GM12865 (cell line): Measurements from ENCODE around the gene TESK2.
"Not testable (repeated sequence)": the region's sequence is repeated elsewhere in the genome, so short reads cannot be mapped to it uniquely, and the experiment has no call there.

ENCODE experiments used
- DNase-seq: peaks from one replicate; pipeline ENCODE4 v3.0.0; 2010; ENCODE audit warnings: low read depth
- H3K4me3 ChIP-seq: 2 replicates; pipeline ENCODE4 v1.5.1; 2011; ENCODE audit warnings: mild to moderate bottlenecking, low read depth, low read length, control low read depth
- CTCF ChIP-seq: IDR thresholded peaks from 2 replicates; pipeline ENCODE4 v1.5.1; 2011; ENCODE audit warnings: low read length, control low read depth, low read depth, inconsistent platforms; ENCODE audit not compliant: insufficient read depth; ENCODE audit errors: missing control alignments

TESK2 gene

GRCh38 chr1:45478121-45478814 is 12.7 kb downstream of the TESK2 start:
- no peak for TF ChIP-seq CTCF
- DNase-seq: no peak
- no peak overlapping the region for H3K4me3 ChIP-seq

GRCh38 chr1:45477646-45478045 is 13.3 kb downstream of the TESK2 start:
- H3K4me3 ChIP-seq: no peak overlapping the region
- TF ChIP-seq CTCF: no peak
- no peak for DNase-seq

GRCh38 chr1:45474194-45474593 is 16.8 kb downstream of the TESK2 start:
- not testable (repeated sequence) for H3K4me3 ChIP-seq, DNase-seq

- no peak overlapping the region for H3K4me3 ChIP-seq
- peak; percentile 46 for DNase-seq
- TF ChIP-seq CTCF: no peak
Observed at GRCh38 chr1:45473302-45473701, 17.7 kb downstream of the TESK2 start.

- no peak for TF ChIP-seq CTCF
- DNase-seq: peak; percentile 61
- no peak overlapping the region for H3K4me3 ChIP-seq
Observed at GRCh38 chr1:45470306-45470798, 20.6 kb downstream of the TESK2 start.

- DNase-seq: peak; percentile 70
Observed at GRCh38 chr1:45467353-45467752, 23.6 kb downstream of the TESK2 start.

GRCh38 chr1:45465277-45465676 is 25.7 kb downstream of the TESK2 start:
- no peak for TF ChIP-seq CTCF
- no peak for DNase-seq
- H3K4me3 ChIP-seq: no peak overlapping the region

More at GRCh38 chr1:45467353-45467752, 23.6 kb downstream of the TESK2 start:
- not testable (repeated sequence) for H3K4me3 ChIP-seq

GRCh38 chr1:45458894-45459293 is 32.1 kb downstream of the TESK2 start:
- TF ChIP-seq CTCF: no peak
- H3K4me3 ChIP-seq: no peak overlapping the region
- no peak for DNase-seq
